GM23338 (cell line): ENCODE data around the gene DNASE1L1. TPM values are rescaled to one million over a fixed set of nuclear protein-coding genes. Genes with fewer than 3 reads are reported as not detected.

Experiments
- ATAC-seq: fragments of 200-7000 bp; cut with Tn5 transposase; 3 replicates; pipeline ENCODE4 v1.9.1; 2020
- DNase-seq: peaks from one replicate; pipeline ENCODE4 v3.0.0-alpha.2; 2015; ENCODE audit warnings: low spot score
- H2AFZ ChIP-seq: fragments of 200-600 bp; sonication (generic); 2 replicates; pipeline ENCODE4 v1.8.0; 2016; ENCODE audit warnings: antibody characterized with exemption, mild to moderate bottlenecking, moderate library complexity
- H3F3A ChIP-seq: fragments of 200-600 bp; sonication (generic); replicated peaks from 2 replicates; pipeline ENCODE4 v1.8.0; 2017; ENCODE audit warnings: antibody characterized with exemption, mixed run types, low read depth
- H3K27ac ChIP-seq: fragments of 200-600 bp; sonication (generic); 2 replicates; pipeline ENCODE4 v1.6.1; 2016; ENCODE audit warnings: low read depth
- H3K27me3 ChIP-seq: fragments of 200-600 bp; sonication (generic); 2 replicates; pipeline ENCODE4 v1.8.0; 2016; ENCODE audit warnings: mild to moderate bottlenecking, mixed run types, moderate library complexity; ENCODE audit not compliant: insufficient read depth
- H3K36me3 ChIP-seq: fragments of 200-600 bp; sonication (generic); 2 replicates; pipeline ENCODE4 v1.8.0; 2016; ENCODE audit warnings: mild to moderate bottlenecking; ENCODE audit not compliant: insufficient read depth
- H3K4me1 ChIP-seq: fragments of 200-600 bp; sonication (generic); 2 replicates; pipeline ENCODE4 v1.8.0; 2016; ENCODE audit warnings: mild to moderate bottlenecking, moderate library complexity; ENCODE audit not compliant: insufficient read depth
- H3K4me2 ChIP-seq: fragments of 200-600 bp; sonication (generic); 2 replicates; pipeline ENCODE4 v1.7.1; 2017; ENCODE audit warnings: mixed run types
- H3K4me3 ChIP-seq: fragments of 200-600 bp; sonication (generic); 2 replicates; pipeline ENCODE4 v1.6.1; 2016; ENCODE audit warnings: mixed run types
- H3K79me2 ChIP-seq: fragments of 200-600 bp; sonication (generic); replicated peaks from 2 replicates; pipeline ENCODE4 v1.8.0; 2017; ENCODE audit warnings: mild to moderate bottlenecking; ENCODE audit not compliant: insufficient read depth
- H3K9me2 ChIP-seq: fragments of 200-600 bp; sonication (generic); 2 replicates; pipeline ENCODE4 v1.8.0; 2017; ENCODE audit not compliant: insufficient read depth
- H4K20me1 ChIP-seq: fragments of 200-600 bp; sonication (generic); replicated peaks from 2 replicates; pipeline ENCODE4 v1.8.0; 2017; ENCODE audit warnings: mild to moderate bottlenecking; ENCODE audit not compliant: insufficient read depth
- H3K27ac Mint-ChIP-seq: 2 replicates; pipeline ENCODE4 v1.8.0; 2020; ENCODE audit warnings: inconsistent platforms, mild to moderate bottlenecking, moderate library complexity, mixed read lengths
- H3K27me3 Mint-ChIP-seq: 3 replicates; pipeline ENCODE4 v1.8.0; 2022; ENCODE audit warnings: low read depth, mild to moderate bottlenecking, moderate library complexity, mixed read lengths, inconsistent platforms; ENCODE audit not compliant: insufficient read depth, poor library complexity
- H3K36me3 Mint-ChIP-seq: 3 replicates; pipeline ENCODE4 v1.8.0; 2021; ENCODE audit warnings: low read depth, mild to moderate bottlenecking, inconsistent platforms, moderate library complexity, mixed read lengths
- H3K4me1 Mint-ChIP-seq: 3 replicates; pipeline ENCODE4 v1.8.0; 2020; ENCODE audit warnings: mild to moderate bottlenecking, inconsistent platforms, mixed read lengths
- H3K4me3 Mint-ChIP-seq: 3 replicates; pipeline ENCODE4 v1.8.0; 2021; ENCODE audit warnings: moderate library complexity, mild to moderate bottlenecking, inconsistent platforms, mixed read lengths
- H3K9me3 Mint-ChIP-seq: 3 replicates; pipeline ENCODE4 v1.8.0; 2020; ENCODE audit warnings: moderate library complexity, mild to moderate bottlenecking, inconsistent platforms, mixed read lengths
- CREB1 ChIP-seq: fragments of 250-450 bp; sonication (Bioruptor Pico); IDR thresholded peaks from 2 replicates; pipeline ENCODE4 v1.5.0; 2020; ENCODE audit warnings: low read depth, mild to moderate bottlenecking, moderate library complexity
- EZH2 ChIP-seq: fragments of 200-600 bp; sonication (generic); IDR thresholded peaks from one replicate; pipeline ENCODE4 v1.8.0; 2017; ENCODE audit warnings: antibody characterized with exemption, mild to moderate bottlenecking, low read depth; ENCODE audit not compliant: unreplicated experiment
- EZH2phosphoT487 ChIP-seq: fragments of 200-600 bp; sonication (generic); IDR thresholded peaks from one replicate; pipeline ENCODE4 v1.8.1; 2018; ENCODE audit warnings: antibody characterized with exemption; ENCODE audit not compliant: unreplicated experiment
- NANOG ChIP-seq: IDR thresholded peaks from 2 replicates; pipeline ENCODE4 v1.6.1; 2016; ENCODE audit warnings: antibody characterized with exemption, borderline replicate concordance
- POLR2AphosphoS5 ChIP-seq: IDR thresholded peaks from 2 replicates; pipeline ENCODE4 v1.6.1; 2016; ENCODE audit warnings: antibody characterized with exemption, low read depth
- STAT1 ChIP-seq: IDR thresholded peaks from one replicate; pipeline ENCODE4 v1.6.1; 2016; ENCODE audit warnings: antibody characterized with exemption; ENCODE audit not compliant: unreplicated experiment
- ZNF114 ChIP-seq: fragments of 250-450 bp; sonication (Bioruptor Pico); IDR thresholded peaks from 2 replicates; pipeline ENCODE4 v1.5.0; 2020; ENCODE audit warnings: mild to moderate bottlenecking, moderate library complexity
- ZNF331 ChIP-seq: fragments of 250-450 bp; sonication (Bioruptor Pico); IDR thresholded peaks from 2 replicates; pipeline ENCODE4 v1.5.0; 2020; ENCODE audit warnings: low read depth, mild to moderate bottlenecking, moderate library complexity
- microRNA-seq: library from miRNA; unstranded; fragments of <30 nt; microRNA quantifications from one replicate; pipeline ENCODE4, GENCODE V29; 2017
- polyA plus RNA-seq: library from polyadenylated mRNA; unstranded; fragments of >200 nt; fragmentation: Nextera tagmentation; extraction: Ambion mirVana; gene quantifications from 2 replicates; pipeline ENCODE4 v1.2.1, GENCODE V29; 2016
- small RNA-seq: library from RNA; depleted of rRNA; stranded (forward); fragments of <200 nt; gene quantifications from one replicate; pipeline ENCODE3, GENCODE V24; 2014; ENCODE audit warnings: low replicate concordance
- total RNA-seq: library from RNA; depleted of rRNA; stranded (reverse); fragments of >200 nt; shearing (Covaris generic); gene quantifications from 2 replicates; pipeline ENCODE4 v1.2.3, GENCODE V29; 2014; rRNA removed
- TF ChIP-seq, protein P1 (sequence below): IDR thresholded peaks from 2 replicates; pipeline ENCODE4 v1.6.1; 2016; ENCODE audit warnings: antibody characterized with exemption
- TF ChIP-seq, protein P2 (sequence below): IDR thresholded peaks from one replicate; pipeline ENCODE4 v1.6.1; 2018; ENCODE audit warnings: antibody characterized with exemption; ENCODE audit not compliant: unreplicated experiment
- TF ChIP-seq, protein P3 (sequence below), 2 experiments: fragments of 200-600 bp in 1 of 2; sonication (generic) in 1 of 2; conservative IDR thresholded peaks; 2 replicates each; pipeline versions ENCODE4 v1.5.1 to v1.6.1; 2016 to 2017; ENCODE audit warnings: antibody characterized with exemption in 2 of 2, low read depth in 2 of 2, mild to moderate bottlenecking in 2 of 2, moderate library complexity in 1 of 2

The DNASE1L1 gene
- total and polyA plus RNA-seq, 2 experiments from 2014 or later: 3.3 to 16.1 TPM

DNA sequence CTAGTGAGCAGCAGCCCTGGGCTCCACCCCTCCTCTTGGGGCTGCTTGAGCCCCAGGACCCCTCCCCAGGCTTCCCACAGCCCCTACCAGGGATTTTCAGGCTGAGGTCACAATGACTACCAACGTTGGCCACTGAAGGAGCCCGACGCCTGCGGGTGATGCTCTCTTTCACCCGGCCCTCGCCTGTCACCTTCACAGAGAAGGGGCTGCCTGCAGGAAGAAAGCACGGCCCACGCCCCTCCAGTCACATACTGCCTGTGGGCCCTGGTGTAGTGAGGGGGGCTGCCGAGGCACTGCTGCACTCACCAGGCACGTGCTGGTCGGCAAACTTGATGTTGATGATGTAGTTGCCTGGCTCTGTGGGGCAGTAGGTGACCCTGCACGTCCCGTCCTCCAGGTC is 56.6 kb downstream of the DNASE1L1 start (continued):
- TF ChIP-seq EZH2 (no peak), POLR2AphosphoS5 (no peak), EZH2phosphoT487 (no peak), NANOG (no peak), ZNF114 (no peak), CREB1 (no peak)
- TF ChIP-seq, protein P1, sequence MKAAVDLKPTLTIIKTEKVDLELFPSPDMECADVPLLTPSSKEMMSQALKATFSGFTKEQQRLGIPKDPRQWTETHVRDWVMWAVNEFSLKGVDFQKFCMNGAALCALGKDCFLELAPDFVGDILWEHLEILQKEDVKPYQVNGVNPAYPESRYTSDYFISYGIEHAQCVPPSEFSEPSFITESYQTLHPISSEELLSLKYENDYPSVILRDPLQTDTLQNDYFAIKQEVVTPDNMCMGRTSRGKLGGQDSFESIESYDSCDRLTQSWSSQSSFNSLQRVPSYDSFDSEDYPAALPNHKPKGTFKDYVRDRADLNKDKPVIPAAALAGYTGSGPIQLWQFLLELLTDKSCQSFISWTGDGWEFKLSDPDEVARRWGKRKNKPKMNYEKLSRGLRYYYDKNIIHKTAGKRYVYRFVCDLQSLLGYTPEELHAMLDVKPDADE: no peak

DNA sequence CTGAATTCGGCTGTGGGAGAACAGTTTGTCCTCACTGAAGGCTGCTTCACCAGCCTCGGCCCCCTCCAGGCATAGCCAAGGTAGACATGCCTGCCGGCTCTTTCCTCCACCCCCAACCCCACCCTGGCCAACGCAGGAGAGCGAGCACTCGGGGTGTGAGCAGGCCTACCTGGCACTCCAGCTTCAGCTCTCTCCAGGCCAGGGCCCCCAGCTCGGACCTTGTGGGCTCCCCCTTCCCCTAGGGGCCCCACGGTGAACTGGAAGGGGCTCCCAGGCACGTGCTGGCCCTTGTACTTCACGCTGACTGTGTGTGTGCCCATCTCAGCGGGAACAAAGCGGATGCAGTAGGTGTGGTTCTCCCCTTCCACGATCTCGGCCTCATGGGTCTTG is 57.0 kb downstream of the DNASE1L1 start:
- DNase-seq (no peak), ATAC-seq (no peak)
- H3K4me2 ChIP-seq: no peak overlapping the region
- Mint-ChIP-seq H3K36me3 (peaks cover 67% of the 10 kb centered on the region), H3K27ac (no peak overlapping the region), H3K4me3 (no peak overlapping the region), H3K4me1 (peaks cover 5% of the 10 kb centered on the region; the same call in 2 of the 3 replicates), H3K27me3 (peaks cover 8% of the 10 kb centered on the region), H3K9me3 (no peaks in the 10 kb centered on the region; the same call in 2 of the 3 replicates)
- H3K27me3 ChIP-seq: no peaks in the 10 kb centered on the region
- no peak overlapping the region for H3K27ac ChIP-seq
- no peaks in the 10 kb centered on the region for H3K79me2 ChIP-seq
- no peak overlapping the region for H2AFZ ChIP-seq
- no peaks in the 10 kb centered on the region for H4K20me1 ChIP-seq
- peaks cover 14% of the 10 kb centered on the region for H3K36me3 ChIP-seq
- TF ChIP-seq CREB1 (no peak), NANOG (no peak), ZNF331 (CRISPR knock-in tag) (no peak), ZNF114 (no peak), EZH2 (no peak), STAT1 (no peak)
- TF ChIP-seq, protein P2, sequence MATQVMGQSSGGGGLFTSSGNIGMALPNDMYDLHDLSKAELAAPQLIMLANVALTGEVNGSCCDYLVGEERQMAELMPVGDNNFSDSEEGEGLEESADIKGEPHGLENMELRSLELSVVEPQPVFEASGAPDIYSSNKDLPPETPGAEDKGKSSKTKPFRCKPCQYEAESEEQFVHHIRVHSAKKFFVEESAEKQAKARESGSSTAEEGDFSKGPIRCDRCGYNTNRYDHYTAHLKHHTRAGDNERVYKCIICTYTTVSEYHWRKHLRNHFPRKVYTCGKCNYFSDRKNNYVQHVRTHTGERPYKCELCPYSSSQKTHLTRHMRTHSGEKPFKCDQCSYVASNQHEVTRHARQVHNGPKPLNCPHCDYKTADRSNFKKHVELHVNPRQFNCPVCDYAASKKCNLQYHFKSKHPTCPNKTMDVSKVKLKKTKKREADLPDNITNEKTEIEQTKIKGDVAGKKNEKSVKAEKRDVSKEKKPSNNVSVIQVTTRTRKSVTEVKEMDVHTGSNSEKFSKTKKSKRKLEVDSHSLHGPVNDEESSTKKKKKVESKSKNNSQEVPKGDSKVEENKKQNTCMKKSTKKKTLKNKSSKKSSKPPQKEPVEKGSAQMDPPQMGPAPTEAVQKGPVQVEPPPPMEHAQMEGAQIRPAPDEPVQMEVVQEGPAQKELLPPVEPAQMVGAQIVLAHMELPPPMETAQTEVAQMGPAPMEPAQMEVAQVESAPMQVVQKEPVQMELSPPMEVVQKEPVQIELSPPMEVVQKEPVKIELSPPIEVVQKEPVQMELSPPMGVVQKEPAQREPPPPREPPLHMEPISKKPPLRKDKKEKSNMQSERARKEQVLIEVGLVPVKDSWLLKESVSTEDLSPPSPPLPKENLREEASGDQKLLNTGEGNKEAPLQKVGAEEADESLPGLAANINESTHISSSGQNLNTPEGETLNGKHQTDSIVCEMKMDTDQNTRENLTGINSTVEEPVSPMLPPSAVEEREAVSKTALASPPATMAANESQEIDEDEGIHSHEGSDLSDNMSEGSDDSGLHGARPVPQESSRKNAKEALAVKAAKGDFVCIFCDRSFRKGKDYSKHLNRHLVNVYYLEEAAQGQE: no peak
- TF ChIP-seq, protein P3, sequence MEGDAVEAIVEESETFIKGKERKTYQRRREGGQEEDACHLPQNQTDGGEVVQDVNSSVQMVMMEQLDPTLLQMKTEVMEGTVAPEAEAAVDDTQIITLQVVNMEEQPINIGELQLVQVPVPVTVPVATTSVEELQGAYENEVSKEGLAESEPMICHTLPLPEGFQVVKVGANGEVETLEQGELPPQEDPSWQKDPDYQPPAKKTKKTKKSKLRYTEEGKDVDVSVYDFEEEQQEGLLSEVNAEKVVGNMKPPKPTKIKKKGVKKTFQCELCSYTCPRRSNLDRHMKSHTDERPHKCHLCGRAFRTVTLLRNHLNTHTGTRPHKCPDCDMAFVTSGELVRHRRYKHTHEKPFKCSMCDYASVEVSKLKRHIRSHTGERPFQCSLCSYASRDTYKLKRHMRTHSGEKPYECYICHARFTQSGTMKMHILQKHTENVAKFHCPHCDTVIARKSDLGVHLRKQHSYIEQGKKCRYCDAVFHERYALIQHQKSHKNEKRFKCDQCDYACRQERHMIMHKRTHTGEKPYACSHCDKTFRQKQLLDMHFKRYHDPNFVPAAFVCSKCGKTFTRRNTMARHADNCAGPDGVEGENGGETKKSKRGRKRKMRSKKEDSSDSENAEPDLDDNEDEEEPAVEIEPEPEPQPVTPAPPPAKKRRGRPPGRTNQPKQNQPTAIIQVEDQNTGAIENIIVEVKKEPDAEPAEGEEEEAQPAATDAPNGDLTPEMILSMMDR (conservative IDR thresholded peaks at IDR 0.05; ENCODE audit: low read depth in 2 of 2): no peak
- TF ChIP-seq, protein P1: no peak
- H3K9me2 ChIP-seq: no peaks in the 10 kb centered on the region
- H3K4me1 ChIP-seq: no peaks in the 10 kb centered on the region
- H3F3A ChIP-seq: peaks cover 10% of the 10 kb centered on the region
- no peak overlapping the region for H3K4me3 ChIP-seq

Small RNA genes lying within 50 kb of the gene (microRNA-seq; reads per million reads assigned to microRNA genes)
- gene MIR6858: not detected

Small RNA genes lying within 50 kb of the gene (small RNA-seq; reads per million reads assigned to genes)
- gene MIR6858 (not detected), gene SNORA70 (not detected)

Other genes with a start within 250 kb of the DNASE1L1 start
- not detected in 2 replicates for gene OPN1MW, start 226.7 kb downstream of the DNASE1L1 start, total RNA-seq
- gene OPN1MW, start 226.7 kb downstream of the DNASE1L1 start, polyA plus RNA-seq: not detected in 2 replicates
- not detected in 2 replicates for gene OPN1MW2, start 189.5 kb downstream of the DNASE1L1 start, total RNA-seq
- not detected in 2 replicates for gene OPN1MW2, start 189.5 kb downstream of the DNASE1L1 start, polyA plus RNA-seq
- not detected in 2 replicates for gene OPN1MW3, start 151.7 kb downstream of the DNASE1L1 start, total RNA-seq
- not detected in 2 replicates for gene OPN1MW3, start 151.7 kb downstream of the DNASE1L1 start, polyA plus RNA-seq
- gene TEX28, start 114.1 kb downstream of the DNASE1L1 start, total RNA-seq: not detected in 2 replicates
- gene TEX28, start 114.1 kb downstream of the DNASE1L1 start, polyA plus RNA-seq: not detected in 2 replicates
- not detected in 2 replicates for gene TKTL1, start 113.5 kb downstream of the DNASE1L1 start, total RNA-seq
- not detected in 2 replicates for gene TKTL1, start 113.5 kb downstream of the DNASE1L1 start, polyA plus RNA-seq
- gene FLNA, start 34.6 kb downstream of the DNASE1L1 start, total RNA-seq: 1,228 and 1,445 TPM in 2 replicates
- 579 and 629 TPM in 2 replicates for gene FLNA, start 34.6 kb downstream of the DNASE1L1 start, polyA plus RNA-seq
- gene EMD, start 30.0 kb downstream of the DNASE1L1 start, total RNA-seq: 76.0 and 78.6 TPM in 2 replicates
- 74.2 and 78.3 TPM in 2 replicates for gene EMD, start 30.0 kb downstream of the DNASE1L1 start, polyA plus RNA-seq
- gene RPL10, start 10.9 kb downstream of the DNASE1L1 start, total RNA-seq: 3,338 and 4,929 TPM in 2 replicates
- gene RPL10, start 10.9 kb downstream of the DNASE1L1 start, polyA plus RNA-seq: 1,696 and 1,721 TPM in 2 replicates
- gene TAFAZZIN, start 2.3 kb upstream of the DNASE1L1 start, total RNA-seq: 36.0 and 43.3 TPM in 2 replicates
- gene TAFAZZIN, start 2.3 kb upstream of the DNASE1L1 start, polyA plus RNA-seq: 24.1 and 26.1 TPM in 2 replicates
- gene ATP6AP1, start 19.4 kb upstream of the DNASE1L1 start, total RNA-seq: 52.1 and 53.4 TPM in 2 replicates
- gene ATP6AP1, start 19.4 kb upstream of the DNASE1L1 start, polyA plus RNA-seq: 37.7 and 39.4 TPM in 2 replicates
- gene GDI1, start 27.9 kb upstream of the DNASE1L1 start, total RNA-seq: 95.9 and 96.1 TPM in 2 replicates
- 48.5 and 49.1 TPM in 2 replicates for gene GDI1, start 27.9 kb upstream of the DNASE1L1 start, polyA plus RNA-seq
- gene FAM50A, start 34.9 kb upstream of the DNASE1L1 start, total RNA-seq: 20.9 and 23.9 TPM in 2 replicates
- 77.6 and 91.3 TPM in 2 replicates for gene FAM50A, start 34.9 kb upstream of the DNASE1L1 start, polyA plus RNA-seq
- 5.4 and 7.0 TPM in 2 replicates for gene PLXNA3, start 49.0 kb upstream of the DNASE1L1 start, total RNA-seq
- gene PLXNA3, start 49.0 kb upstream of the DNASE1L1 start, polyA plus RNA-seq: 2.7 and 4.1 TPM in 2 replicates
- 60.3 and 71.0 TPM in 2 replicates for gene LAGE3, start 70.0 kb upstream of the DNASE1L1 start, total RNA-seq
- gene LAGE3, start 70.0 kb upstream of the DNASE1L1 start, polyA plus RNA-seq: 76.5 and 84.5 TPM in 2 replicates
- 39.0 and 43.7 TPM in 2 replicates for gene UBL4A, start 77.4 kb upstream of the DNASE1L1 start, total RNA-seq
- 15.2 and 15.6 TPM in 2 replicates for gene UBL4A, start 77.4 kb upstream of the DNASE1L1 start, polyA plus RNA-seq
- gene SLC10A3, start 81.4 kb upstream of the DNASE1L1 start, total RNA-seq: 9.5 and 17.6 TPM in 2 replicates
- 7.3 and 7.6 TPM in 2 replicates for gene SLC10A3, start 81.4 kb upstream of the DNASE1L1 start, polyA plus RNA-seq
- gene FAM3A, start 107.0 kb upstream of the DNASE1L1 start, total RNA-seq: 14.0 and 16.5 TPM in 2 replicates
- 11.8 and 12.0 TPM in 2 replicates for gene FAM3A, start 107.0 kb upstream of the DNASE1L1 start, polyA plus RNA-seq
- 66.2 and 66.7 TPM in 2 replicates for gene G6PD, start 137.6 kb upstream of the DNASE1L1 start, total RNA-seq
- 14.3 and 14.4 TPM in 2 replicates for gene G6PD, start 137.6 kb upstream of the DNASE1L1 start, polyA plus RNA-seq
- gene IKBKG, start 138.4 kb upstream of the DNASE1L1 start, total RNA-seq: 13.5 and 14.9 TPM in 2 replicates
- 11.5 and 12.6 TPM in 2 replicates for gene IKBKG, start 138.4 kb upstream of the DNASE1L1 start, polyA plus RNA-seq
- not detected in 2 replicates for gene CTAG1A, start 175.9 kb upstream of the DNASE1L1 start, total RNA-seq
- not detected in 2 replicates for gene CTAG1A, start 175.9 kb upstream of the DNASE1L1 start, polyA plus RNA-seq
- gene CTAG1B, start 210.0 kb upstream of the DNASE1L1 start, total RNA-seq: not detected in 2 replicates
- not detected in 2 replicates for gene CTAG1B, start 210.0 kb upstream of the DNASE1L1 start, polyA plus RNA-seq
- gene CTAG2, start 244.3 kb upstream of the DNASE1L1 start, total RNA-seq: 0.87 TPM in 1 of 2 replicates, not detected in the other
- not detected in 2 replicates for gene CTAG2, start 244.3 kb upstream of the DNASE1L1 start, polyA plus RNA-seq